Caco-2 (cell line): ENCODE measurements around the gene LRRC3B. TPM values are rescaled to one million over a fixed set of nuclear protein-coding genes. Genes with fewer than 3 reads are reported as not detected.

Experiments used
- BruUV-seq: library from RNA; stranded (reverse); fragments of 400-500 nt; replicated peaks from 2 replicates; lab custom pipeline; 2021; lab: Mats Ljungman, UMichigan
- CTCF ChIA-PET: fragments of 300-600 bp; sonication (Branson Sonifier 250); formaldehyde crosslinking; loops from one replicate; lab custom pipeline; 2022; ENCODE audit warnings: antibody characterized with exemption; lab: Charles Lee
- POLR2A ChIA-PET: fragments of 300-600 bp; sonication (Branson Sonifier 250); formaldehyde crosslinking; loops from one replicate; lab custom pipeline; 2022; ENCODE audit warnings: antibody characterized with exemption; lab: Charles Lee
- DNase-seq, 2 experiments: peaks; one replicate each; pipeline versions ENCODE4 v3.0.0 to v3.0.0-alpha.2; 2020 to 2022
- H3K27me3 ChIP-seq: replicated peaks from 2 replicates; pipeline ENCODE4 v1.6.0; 2011; ENCODE audit warnings: low read length; ENCODE audit not compliant: control insufficient read depth, insufficient read depth
- H3K36me3 ChIP-seq: 2 replicates; pipeline ENCODE4 v1.5.1; 2011; ENCODE audit warnings: low read length; ENCODE audit not compliant: control insufficient read depth, insufficient read depth
- H3K4me1 ChIP-seq: fragments of 250-450 bp; sonication (Bioruptor Pico); 2 replicates; pipeline ENCODE4 v1.5.1; 2020; ENCODE audit warnings: mild to moderate bottlenecking
- H3K4me3 ChIP-seq: 2 replicates; pipeline ENCODE4 v1.5.1; 2011; ENCODE audit warnings: low read depth, mild to moderate bottlenecking, control low read depth, low read length
- H3K9me3 ChIP-seq: fragments of 250-450 bp; sonication (Bioruptor Pico); 2 replicates; pipeline ENCODE4 v1.5.1; 2020; ENCODE audit warnings: mild to moderate bottlenecking, moderate library complexity
- H3K27ac Mint-ChIP-seq: one replicate; pipeline ENCODE4 v1.8.0; 2022; ENCODE audit warnings: mixed read lengths; ENCODE audit not compliant: unreplicated experiment
- H3K27me3 Mint-ChIP-seq: one replicate; pipeline ENCODE4 v1.8.0; 2022; ENCODE audit warnings: mixed read lengths; ENCODE audit not compliant: insufficient read depth, unreplicated experiment
- H3K36me3 Mint-ChIP-seq: one replicate; pipeline ENCODE4 v1.8.0; 2022; ENCODE audit warnings: mild to moderate bottlenecking, mixed read lengths; ENCODE audit not compliant: insufficient read depth, unreplicated experiment
- H3K4me1 Mint-ChIP-seq: one replicate; pipeline ENCODE4 v1.8.0; 2022; ENCODE audit warnings: low read depth, mixed read lengths; ENCODE audit not compliant: unreplicated experiment
- H3K4me3 Mint-ChIP-seq: one replicate; pipeline ENCODE4 v1.8.0; 2022; ENCODE audit warnings: mild to moderate bottlenecking, moderate library complexity, mixed read lengths; ENCODE audit not compliant: unreplicated experiment
- H3K9me3 Mint-ChIP-seq: one replicate; pipeline ENCODE4 v1.8.0; 2022; ENCODE audit warnings: mixed read lengths; ENCODE audit not compliant: unreplicated experiment
- CTCF ChIP-seq, 2 experiments: fragments of 200-600 bp in 1 of 2; IDR thresholded peaks; 1 replicate in 1 of 2; 2 replicates in 1 of 2; pipeline versions ENCODE4 v1.5.1 to v1.8.0; 2011 to 2022; ENCODE audit warnings: antibody characterized with exemption in 1 of 2, control low read depth in 1 of 2, inconsistent platforms in 1 of 2, low read depth in 1 of 2, low read length in 1 of 2, mild to moderate bottlenecking in 1 of 2, moderate library complexity in 1 of 2; ENCODE audit not compliant: insufficient read depth in 1 of 2, severe bottlenecking in 1 of 2, unreplicated experiment in 1 of 2
- intact Hi-C: fragments of 100-400 bp; cut with micrococcal nuclease; formaldehyde crosslinking; loops from one replicate; pipeline ENCODE4 v1.10.0; 2022; ENCODE audit not compliant: unreplicated experiment
- total RNA-seq: library from RNA; stranded (reverse); gene quantifications from 2 replicates; pipeline ENCODE4 v1.2.3, GENCODE V29; 2022

Gene LRRC3B
- total RNA-seq, 1 experiment from 2014 or later = not detected

GRCh38 chr3:26638113-26638512, 15.5 kb downstream of the LRRC3B start:
- BruUV-seq = no TSS peak
- H3K27ac Mint-ChIP-seq = no peak overlapping the region
- H3K4me1 ChIP-seq = no peaks in the 10 kb centered on the region
- H3K9me3 Mint-ChIP-seq = no peaks in the 10 kb centered on the region
- CTCF ChIA-PET = no interaction called here
- H3K9me3 ChIP-seq = no peaks in the 10 kb centered on the region
- POLR2A ChIA-PET = no interaction called here
- no peak for TF ChIP-seq CTCF (IDR thresholded peaks at IDR 0.05; ENCODE audit: insufficient read depth in 1 of 2, low read depth in 1 of 2, low read length in 1 of 2, severe bottlenecking in 1 of 2, unreplicated experiment in 1 of 2)
- H3K4me1 Mint-ChIP-seq = no peaks in the 10 kb centered on the region
- no peaks in the 10 kb centered on the region for H3K27me3 Mint-ChIP-seq
- DNase-seq = no peak
- H3K36me3 Mint-ChIP-seq = no peaks in the 10 kb centered on the region
- intact Hi-C loops = no loop called here
- no peak overlapping the region for H3K4me3 Mint-ChIP-seq
- no peaks in the 10 kb centered on the region for H3K36me3 ChIP-seq
- no peaks in the 10 kb centered on the region for H3K27me3 ChIP-seq
- no peak overlapping the region for H3K4me3 ChIP-seq

GRCh38 chr3:26639339-26639738, 16.8 kb downstream of the LRRC3B start:
- CTCF ChIA-PET = no interaction called here

DNA sequence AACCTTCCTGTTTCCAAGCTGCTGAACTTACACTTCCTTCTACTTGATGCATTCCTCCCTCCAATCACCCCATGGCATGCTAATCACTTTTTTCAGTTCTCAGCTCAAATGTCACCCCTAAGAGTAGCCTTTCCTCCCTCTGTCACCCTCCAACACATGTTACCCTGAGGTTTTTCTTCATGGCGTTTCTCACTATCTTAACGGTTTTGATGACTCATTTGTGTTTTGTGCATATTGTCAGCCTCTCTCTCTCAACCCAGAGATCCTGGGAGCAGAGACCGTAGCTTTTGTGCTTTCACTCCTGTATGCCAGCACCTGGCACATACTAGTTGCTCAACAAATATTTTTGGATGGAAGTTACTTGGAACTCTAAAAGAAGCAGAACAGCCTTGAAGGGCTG, 24.5 kb downstream of the LRRC3B start:
- Mint-ChIP-seq H3K4me3 (no peak overlapping the region), H3K27me3 (peaks cover 8% of the 10 kb centered on the region), H3K36me3 (no peaks in the 10 kb centered on the region), H3K27ac (no peak overlapping the region), H3K9me3 (no peaks in the 10 kb centered on the region), H3K4me1 (no peaks in the 10 kb centered on the region)
- no peak for DNase-seq
- ChIA-PET POLR2A (no interaction called here), CTCF (no interaction called here)
- Histone ChIP-seq H3K36me3 (no peaks in the 10 kb centered on the region), H3K4me1 (no peaks in the 10 kb centered on the region), H3K27me3 (no peaks in the 10 kb centered on the region), H3K4me3 (no peak overlapping the region), H3K9me3 (no peaks in the 10 kb centered on the region)
- no peak for TF ChIP-seq CTCF (IDR thresholded peaks at IDR 0.05; ENCODE audit: insufficient read depth in 1 of 2, low read depth in 1 of 2, low read length in 1 of 2, severe bottlenecking in 1 of 2, unreplicated experiment in 1 of 2)
- intact Hi-C loops = no loop called here
- no TSS peak for BruUV-seq

More at GRCh38 chr3:26639339-26639738, 16.8 kb downstream of the LRRC3B start:
- DNase-seq = no peak
- Mint-ChIP-seq H3K9me3 (no peaks in the 10 kb centered on the region), H3K4me3 (no peak overlapping the region), H3K36me3 (no peaks in the 10 kb centered on the region), H3K27me3 (no peaks in the 10 kb centered on the region), H3K27ac (no peak overlapping the region), H3K4me1 (no peaks in the 10 kb centered on the region)
- no peaks in the 10 kb centered on the region for H3K36me3 ChIP-seq
- H3K4me3 ChIP-seq = no peak overlapping the region
- TF ChIP-seq CTCF (IDR thresholded peaks at IDR 0.05; ENCODE audit: insufficient read depth in 1 of 2, low read depth in 1 of 2, low read length in 1 of 2, severe bottlenecking in 1 of 2, unreplicated experiment in 1 of 2) = no peak
- H3K9me3 ChIP-seq = no peaks in the 10 kb centered on the region
- no TSS peak for BruUV-seq
- no peaks in the 10 kb centered on the region for H3K27me3 ChIP-seq
- intact Hi-C loops = no loop called here
- H3K4me1 ChIP-seq = no peaks in the 10 kb centered on the region
- POLR2A ChIA-PET = no interaction called here
